ENCODE data around the gene DSC1. TPM values are rescaled to one million over a fixed set of nuclear protein-coding genes. Genes with fewer than 3 reads are reported as not detected.
"Not testable (repeated sequence)": the region's sequence is repeated elsewhere in the genome, so short reads cannot be mapped to it uniquely, and the experiment has no call there.

DSC1 gene
- total RNA-seq, 1 donor from 2014 or later = not detected

- H3K4me1 Mint-ChIP-seq (ENCODE audit: low read depth) = peaks cover 11% of the 10 kb centered on the region
- no peaks in the 10 kb centered on the region for H3K27me3 Mint-ChIP-seq
- no peak overlapping the region for H3K27ac Mint-ChIP-seq
- H3K9me3 Mint-ChIP-seq (ENCODE audit: low read depth) = no peaks in the 10 kb centered on the region
- no peak for DNase-seq (ENCODE audit: low spot score, unreplicated experiment)
- no peak for TF ChIP-seq CTCF (IDR thresholded peaks at IDR 0.05; ENCODE audit: unreplicated experiment)
- H3K36me3 Mint-ChIP-seq (ENCODE audit: insufficient read depth) = no peaks in the 10 kb centered on the region
- no peak overlapping the region for H3K4me3 Mint-ChIP-seq (ENCODE audit: low read depth)
Observed at GRCh38 chr18:31192086-31192776, 29.6 kb upstream of the DSC1 start.

GRCh38 chr18:31190919-31191318 is 28.3 kb upstream of the DSC1 start:
- no peaks in the 10 kb centered on the region for H3K9me3 Mint-ChIP-seq (ENCODE audit: low read depth)
- H3K4me1 Mint-ChIP-seq (ENCODE audit: low read depth) = peaks cover 11% of the 10 kb centered on the region
- peak overlapping the region; percentile 12 for H3K27ac Mint-ChIP-seq
- H3K4me3 Mint-ChIP-seq (ENCODE audit: low read depth) = no peak overlapping the region
- DNase-seq (ENCODE audit: low spot score, unreplicated experiment) = no peak
- no peak for TF ChIP-seq CTCF (IDR thresholded peaks at IDR 0.05; ENCODE audit: unreplicated experiment)
- no peaks in the 10 kb centered on the region for H3K27me3 Mint-ChIP-seq
- H3K36me3 Mint-ChIP-seq (ENCODE audit: insufficient read depth) = no peaks in the 10 kb centered on the region

GRCh38 chr18:31189757-31190156 is 27.1 kb upstream of the DSC1 start:
- DNase-seq (ENCODE audit: low spot score, unreplicated experiment) = no peak
- Mint-ChIP-seq H3K27me3 (no peaks in the 10 kb centered on the region), H3K36me3 (ENCODE audit: insufficient read depth) (no peaks in the 10 kb centered on the region), H3K27ac (no peak overlapping the region), H3K4me1 (ENCODE audit: low read depth) (peaks cover 11% of the 10 kb centered on the region), H3K9me3 (ENCODE audit: low read depth) (no peaks in the 10 kb centered on the region), H3K4me3 (ENCODE audit: low read depth) (no peak overlapping the region)
- no peak for TF ChIP-seq CTCF (IDR thresholded peaks at IDR 0.05; ENCODE audit: unreplicated experiment)

GRCh38 chr18:31185186-31185950 is 22.7 kb upstream of the DSC1 start:
- H3K4me1 Mint-ChIP-seq (ENCODE audit: low read depth) = peaks cover 5% of the 10 kb centered on the region
- H3K9me3 Mint-ChIP-seq (ENCODE audit: low read depth) = no peaks in the 10 kb centered on the region
- DNase-seq (ENCODE audit: low spot score, unreplicated experiment) = no peak
- no peaks in the 10 kb centered on the region for H3K27me3 Mint-ChIP-seq
- TF ChIP-seq CTCF (IDR thresholded peaks at IDR 0.05; ENCODE audit: unreplicated experiment) = no peak
- no peak overlapping the region for H3K27ac Mint-ChIP-seq
- no peaks in the 10 kb centered on the region for H3K36me3 Mint-ChIP-seq (ENCODE audit: insufficient read depth)
- H3K4me3 Mint-ChIP-seq (ENCODE audit: low read depth) = no peak overlapping the region

- H3K27me3 Mint-ChIP-seq = no peaks in the 10 kb centered on the region
- H3K27ac Mint-ChIP-seq = no peak overlapping the region
- peaks cover 4% of the 10 kb centered on the region for H3K4me1 Mint-ChIP-seq (ENCODE audit: low read depth)
- no peak for TF ChIP-seq CTCF (IDR thresholded peaks at IDR 0.05; ENCODE audit: unreplicated experiment)
- H3K4me3 Mint-ChIP-seq (ENCODE audit: low read depth) = no peak overlapping the region
- DNase-seq (ENCODE audit: low spot score, unreplicated experiment) = no peak
- H3K36me3 Mint-ChIP-seq (ENCODE audit: insufficient read depth) = peaks cover 1% of the 10 kb centered on the region
- peaks cover 3% of the 10 kb centered on the region for H3K9me3 Mint-ChIP-seq (ENCODE audit: low read depth)
Observed at GRCh38 chr18:31183302-31183701, 20.6 kb upstream of the DSC1 start.

- not testable (repeated sequence) for H3K36me3 Mint-ChIP-seq (ENCODE audit: insufficient read depth); H3K27ac Mint-ChIP-seq; H3K4me3 Mint-ChIP-seq (ENCODE audit: low read depth); H3K27me3 Mint-ChIP-seq; DNase-seq (ENCODE audit: low spot score, unreplicated experiment); H3K4me1 Mint-ChIP-seq (ENCODE audit: low read depth)
- peaks cover 13% of the 10 kb centered on the region for H3K9me3 Mint-ChIP-seq (ENCODE audit: low read depth)
Observed at GRCh38 chr18:31177369-31177768, 14.7 kb upstream of the DSC1 start.

Data from progenitor cell of endocrine pancreas (in vitro differentiated cells).